HG03571 (cell line): Measurements from ENCODE around the gene KRT3.

Source experiments
- ATAC-seq: cut with Tn5 transposase; IDR thresholded peaks from one replicate; pipeline ENCODE4 v1.9.1; 2021; ENCODE audit not compliant: unreplicated experiment

The KRT3 gene

GRCh38 chr12:52783563-52784316 is 12.2 kb downstream of the KRT3 start:
- ATAC-seq = no peak

DNA sequence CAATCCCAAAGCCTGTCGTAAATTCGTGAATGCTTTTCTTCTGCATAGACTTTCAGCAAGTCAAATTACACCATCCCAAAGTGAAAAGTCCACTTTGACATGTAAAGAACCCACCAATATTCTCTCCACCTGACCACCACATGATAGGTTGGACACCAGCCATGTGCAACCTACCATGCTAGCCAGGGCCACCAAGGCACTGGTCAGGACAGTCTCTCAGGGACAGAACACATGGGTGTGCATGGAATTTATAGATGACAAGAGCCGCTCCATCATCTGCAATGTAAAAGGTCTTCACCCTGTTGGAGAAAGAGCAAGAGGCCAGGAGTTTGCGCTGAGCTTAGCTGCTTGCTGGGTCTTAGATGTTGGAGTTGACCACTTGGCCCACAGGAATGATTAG is 13.4 kb downstream of the KRT3 start:
- no peak for ATAC-seq

- no peak for ATAC-seq
Observed at GRCh38 chr12:52781399-52782082, 14.4 kb downstream of the KRT3 start.

- ATAC-seq = no peak
Observed at GRCh38 chr12:52779914-52780313, 16.0 kb downstream of the KRT3 start.

GRCh38 chr12:52778833-52779232 is 17.1 kb downstream of the KRT3 start:
- ATAC-seq = no peak

GRCh38 chr12:52777566-52777965 is 18.4 kb downstream of the KRT3 start:
- ATAC-seq = no peak

- ATAC-seq = no peak
Observed at GRCh38 chr12:52776913-52777395, 19.0 kb downstream of the KRT3 start, which contains the start of gene KRT76. KRT76 (minus strand) TSS chr12:52777345; CDS start chr12:52777291, 54 bp downstream.

DNA sequence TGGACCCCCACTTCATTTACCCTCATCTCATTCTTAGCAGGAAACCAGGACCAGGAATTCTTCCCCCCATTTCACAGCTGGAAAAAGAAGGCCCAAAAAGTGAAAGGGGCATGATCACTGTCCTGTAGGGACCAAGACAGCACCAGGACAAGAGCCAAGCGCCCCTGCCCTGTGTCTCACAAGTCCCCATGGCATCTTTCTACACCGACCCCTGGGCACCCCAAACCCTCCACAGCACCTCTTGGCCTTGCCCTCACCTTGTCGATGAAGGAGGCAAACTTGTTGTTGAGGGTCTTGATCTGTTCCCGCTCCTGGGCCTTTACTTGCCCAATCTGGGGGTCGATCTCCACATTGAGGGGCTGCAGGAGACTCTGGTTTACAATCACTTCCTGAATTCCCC is 19.5 kb downstream of the KRT3 start:
- no peak for ATAC-seq

GRCh38 chr12:52774629-52775250 is 21.2 kb downstream of the KRT3 start:
- ATAC-seq = no peak

DNA sequence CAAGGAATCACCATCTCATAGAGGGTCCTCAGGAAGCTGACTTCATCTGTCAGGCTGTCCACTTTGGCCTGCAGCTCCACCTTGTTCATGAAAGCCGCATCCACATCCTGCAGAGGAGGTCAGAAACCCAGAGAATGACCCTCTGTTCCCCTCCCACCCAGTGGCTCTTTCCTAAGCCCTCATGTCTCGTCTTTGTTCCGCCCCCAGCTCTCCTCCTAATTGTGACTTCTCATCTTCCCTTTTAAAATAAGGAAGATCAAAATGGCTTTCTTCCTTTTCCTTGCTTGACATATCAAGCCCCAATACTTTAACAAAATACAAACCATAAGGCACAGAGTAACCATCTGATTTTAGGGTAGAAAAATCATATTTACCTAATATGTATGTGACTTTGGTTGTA is 23.1 kb downstream of the KRT3 start:
- ATAC-seq = no peak

GRCh38 chr12:52772188-52772587 is 23.7 kb downstream of the KRT3 start:
- ATAC-seq = no peak

GRCh38 chr12:52771505-52771904 is 24.4 kb downstream of the KRT3 start:
- ATAC-seq = no peak

- no peak for ATAC-seq
Observed at GRCh38 chr12:52771088-52771487, 24.8 kb downstream of the KRT3 start.

GRCh38 chr12:52769946-52770345 is 26.0 kb downstream of the KRT3 start:
- no peak for ATAC-seq

GRCh38 chr12:52769354-52769753 is 26.6 kb downstream of the KRT3 start:
- no peak for ATAC-seq

- ATAC-seq = no peak
Observed at GRCh38 chr12:52768479-52769200, 27.3 kb downstream of the KRT3 start.

DNA sequence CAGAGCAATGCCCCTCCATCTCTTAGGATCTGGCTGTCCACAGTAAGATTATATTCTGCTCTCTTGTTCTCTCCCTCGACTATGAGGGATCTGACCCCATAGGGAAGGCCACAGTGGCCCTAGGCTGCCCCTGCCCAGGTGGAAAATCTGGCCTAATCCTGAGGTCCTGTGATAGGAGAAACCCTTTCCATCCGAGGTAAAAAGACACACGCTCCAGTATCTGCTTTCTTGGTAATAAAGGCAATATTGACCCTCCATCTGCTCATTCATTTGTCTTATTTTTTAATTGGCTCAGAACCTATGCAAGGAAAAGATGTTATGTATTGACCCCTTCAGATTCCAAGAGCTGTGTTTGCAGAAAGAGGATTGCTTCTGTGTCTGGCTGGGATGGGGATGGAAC is 28.5 kb downstream of the KRT3 start:
- no peak for ATAC-seq

DNA sequence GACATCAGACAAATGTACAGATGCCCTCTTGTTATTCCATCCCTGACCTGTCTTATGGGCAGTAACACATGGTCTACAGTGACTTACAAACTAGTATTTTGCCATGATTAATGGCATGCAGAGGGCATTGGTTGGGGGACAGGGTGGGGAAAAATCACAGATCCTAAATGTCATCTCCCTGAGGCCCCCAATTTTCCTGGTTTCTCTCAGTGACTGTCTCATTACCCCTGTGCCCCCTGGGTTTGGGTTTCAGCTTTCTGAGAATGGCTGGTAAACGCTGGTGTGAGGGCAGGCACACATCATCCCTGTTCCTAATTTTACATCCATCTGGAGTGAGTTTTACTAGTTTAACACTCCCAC is 28.9 kb downstream of the KRT3 start:
- no peak for ATAC-seq

DNA sequence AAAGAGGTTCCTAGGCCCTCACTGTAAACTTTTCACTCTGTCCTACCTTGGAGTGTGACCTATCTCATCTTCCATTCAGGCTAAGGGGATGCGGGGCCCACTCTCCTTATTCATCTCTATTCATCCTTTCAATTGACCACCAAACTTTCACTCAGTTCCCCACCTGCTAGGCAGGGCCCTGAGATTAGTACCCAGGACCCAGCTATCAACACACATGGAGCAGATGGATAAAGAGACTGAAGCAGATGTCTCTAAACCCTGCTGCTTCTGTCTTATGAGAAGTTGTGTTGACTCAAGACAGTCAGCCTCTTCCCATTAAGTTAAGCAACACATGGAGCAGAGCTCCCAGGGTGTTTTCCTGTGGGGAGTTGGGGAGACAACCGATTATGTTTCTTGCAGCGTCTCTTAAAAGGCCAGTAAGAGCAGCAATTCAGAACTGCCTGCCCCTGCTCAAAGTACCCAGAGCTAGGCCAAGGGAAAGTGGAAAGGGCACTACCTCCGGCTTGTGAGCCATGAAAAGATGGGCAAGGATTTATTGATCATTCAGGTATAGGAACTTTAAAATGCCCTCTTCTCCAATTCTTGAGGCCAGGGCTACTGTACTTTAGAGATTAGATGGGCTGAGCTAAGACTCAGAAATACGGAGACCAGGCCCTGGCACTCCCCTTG is 29.4 kb downstream of the KRT3 start:
- ATAC-seq = no peak

DNA sequence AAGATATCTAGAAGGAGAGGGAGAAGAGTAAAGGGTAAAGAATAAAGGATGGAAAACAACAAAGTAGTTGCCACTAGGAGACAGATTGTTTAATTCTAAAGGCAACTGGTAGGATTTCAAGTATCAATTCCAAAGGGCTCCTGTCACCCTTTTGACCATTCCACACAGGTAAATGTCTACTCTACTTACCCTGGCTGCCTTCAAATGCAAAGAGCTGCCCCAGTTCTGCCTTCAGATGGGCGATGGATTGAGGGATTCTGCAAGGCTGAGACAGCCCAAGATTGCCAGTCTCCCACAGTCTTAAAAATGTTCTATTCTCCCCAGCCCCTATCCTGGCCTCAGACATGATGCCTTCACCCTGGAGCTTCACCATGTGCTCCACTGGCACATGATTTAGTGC is 30.2 kb downstream of the KRT3 start:
- no peak for ATAC-seq

- ATAC-seq = no peak
Observed at GRCh38 chr12:52763991-52764390, 31.9 kb downstream of the KRT3 start.
